Thoracic aorta (tissue), 2 donors: ENCODE results near the gene NEBL. TPM values are rescaled to one million over a fixed set of nuclear protein-coding genes. Genes with fewer than 3 reads are reported as not detected.

Experiments
- ATAC-seq: fragments of 150-250 bp; one replicate; pipeline ENCODE4 v1.8.0; 2017; ENCODE audit warnings: low read depth; ENCODE audit not compliant: insufficient number of reproducible peaks, low FRiP score
- DNase-seq: peaks from one replicate; pipeline ENCODE4 v3.0.0-alpha.2; 2020; ENCODE audit warnings: low spot score
- H3K27ac ChIP-seq, 2 donors: fragments of 200-600 bp; sonication (generic); 1 replicate in 1 of 2; 2 replicates in 1 of 2; pipeline ENCODE4 v1.5.1; 2016; ENCODE audit warnings: mild to moderate bottlenecking in 2 of 2, moderate library complexity in 2 of 2
- H3K27me3 ChIP-seq: fragments of 200-600 bp; sonication (generic); replicated peaks from 2 replicates; pipeline ENCODE4 v1.6.0; 2016; ENCODE audit warnings: mild to moderate bottlenecking; ENCODE audit not compliant: insufficient read depth
- H3K36me3 ChIP-seq: fragments of 200-600 bp; sonication (generic); one replicate; pipeline ENCODE4 v1.5.1; 2016
- H3K4me1 ChIP-seq, 2 donors: fragments of 200-600 bp; sonication (generic); 1 replicate in 1 of 2; 2 replicates in 1 of 2; pipeline versions ENCODE4 v1.5.1 to v1.6.0; 2016; ENCODE audit warnings: low read depth in 2 of 2, mild to moderate bottlenecking in 1 of 2; ENCODE audit not compliant: control insufficient read depth in 1 of 2
- H3K4me3 ChIP-seq: fragments of 200-600 bp; sonication (generic); 2 replicates; pipeline ENCODE4 v1.5.1; 2016; ENCODE audit warnings: mild to moderate bottlenecking
- H3K9me3 ChIP-seq: fragments of 200-600 bp; sonication (generic); 2 replicates; pipeline ENCODE4 v1.5.1; 2016
- total RNA-seq, 2 donors: library from RNA; depleted of rRNA; stranded (reverse); fragments of >200 nt; gene quantifications; one replicate each; pipeline versions ENCODE4 v1.1.0 to v1.2.3, GENCODE V29; 2016
- TF ChIP-seq, protein P1 (sequence below): fragments of 200-600 bp; sonication (generic); IDR thresholded peaks from one replicate; pipeline ENCODE4 v1.5.1; 2019; ENCODE audit warnings: antibody characterized with exemption

NEBL gene
- total RNA-seq, 2 donors from 2014 or later: 1.4 to 4.7 TPM

DNA sequence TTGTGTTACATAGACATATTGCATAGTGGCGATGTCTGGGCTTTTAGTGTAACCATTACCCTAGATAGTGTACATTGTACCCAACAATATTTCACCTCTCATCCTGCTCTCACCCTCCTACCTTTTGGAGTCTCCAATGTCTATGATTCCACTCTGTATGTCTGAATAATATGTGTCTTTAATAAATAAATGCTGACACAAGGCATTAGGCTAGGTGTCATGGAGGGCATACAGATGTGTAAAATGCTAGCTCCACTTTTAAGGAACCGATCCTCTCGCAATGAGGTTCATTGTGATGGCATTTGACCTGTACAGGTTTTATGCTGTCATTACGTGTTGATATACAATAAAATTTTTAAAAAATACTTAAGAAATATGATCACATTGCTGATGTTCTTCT lies 74.3 kb downstream of the NEBL start:
- H3K4me1 ChIP-seq: no peaks in the 10 kb centered on the region
- no peaks in the 10 kb centered on the region for H3K9me3 ChIP-seq
- ATAC-seq: no peak
- H3K36me3 ChIP-seq: no peaks in the 10 kb centered on the region
- DNase-seq: no peak
- TF ChIP-seq, protein P1, sequence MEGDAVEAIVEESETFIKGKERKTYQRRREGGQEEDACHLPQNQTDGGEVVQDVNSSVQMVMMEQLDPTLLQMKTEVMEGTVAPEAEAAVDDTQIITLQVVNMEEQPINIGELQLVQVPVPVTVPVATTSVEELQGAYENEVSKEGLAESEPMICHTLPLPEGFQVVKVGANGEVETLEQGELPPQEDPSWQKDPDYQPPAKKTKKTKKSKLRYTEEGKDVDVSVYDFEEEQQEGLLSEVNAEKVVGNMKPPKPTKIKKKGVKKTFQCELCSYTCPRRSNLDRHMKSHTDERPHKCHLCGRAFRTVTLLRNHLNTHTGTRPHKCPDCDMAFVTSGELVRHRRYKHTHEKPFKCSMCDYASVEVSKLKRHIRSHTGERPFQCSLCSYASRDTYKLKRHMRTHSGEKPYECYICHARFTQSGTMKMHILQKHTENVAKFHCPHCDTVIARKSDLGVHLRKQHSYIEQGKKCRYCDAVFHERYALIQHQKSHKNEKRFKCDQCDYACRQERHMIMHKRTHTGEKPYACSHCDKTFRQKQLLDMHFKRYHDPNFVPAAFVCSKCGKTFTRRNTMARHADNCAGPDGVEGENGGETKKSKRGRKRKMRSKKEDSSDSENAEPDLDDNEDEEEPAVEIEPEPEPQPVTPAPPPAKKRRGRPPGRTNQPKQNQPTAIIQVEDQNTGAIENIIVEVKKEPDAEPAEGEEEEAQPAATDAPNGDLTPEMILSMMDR: no peak
- H3K27ac ChIP-seq: no peak overlapping the region
- H3K4me3 ChIP-seq: no peak overlapping the region
- no peaks in the 10 kb centered on the region for H3K27me3 ChIP-seq

DNA sequence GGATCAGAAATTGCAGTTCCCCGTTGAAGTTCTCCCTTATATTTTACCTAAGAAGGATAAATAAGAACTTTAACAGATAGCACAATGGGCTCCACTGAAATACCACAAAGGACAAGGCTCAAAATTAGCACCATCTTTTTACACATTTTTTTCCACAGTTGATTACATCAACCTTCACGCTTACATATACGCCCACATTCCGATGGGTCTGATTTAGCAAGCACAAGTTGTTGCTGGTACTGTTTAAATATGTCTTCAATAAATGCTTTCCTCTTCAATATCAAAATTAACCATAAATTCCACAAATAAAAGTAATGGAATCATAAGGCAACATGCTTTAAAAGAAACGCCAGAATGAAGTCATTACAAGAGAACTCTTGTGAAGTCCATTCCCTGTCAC lies 79.5 kb downstream of the NEBL start:
- TF ChIP-seq, protein P1: no peak
- Histone ChIP-seq H3K9me3 (no peaks in the 10 kb centered on the region), H3K4me3 (no peak overlapping the region), H3K4me1 (no peaks in the 10 kb centered on the region), H3K36me3 (no peaks in the 10 kb centered on the region), H3K27me3 (no peaks in the 10 kb centered on the region), H3K27ac (no peak overlapping the region)
- ATAC-seq (no peak), DNase-seq (no peak)

DNA sequence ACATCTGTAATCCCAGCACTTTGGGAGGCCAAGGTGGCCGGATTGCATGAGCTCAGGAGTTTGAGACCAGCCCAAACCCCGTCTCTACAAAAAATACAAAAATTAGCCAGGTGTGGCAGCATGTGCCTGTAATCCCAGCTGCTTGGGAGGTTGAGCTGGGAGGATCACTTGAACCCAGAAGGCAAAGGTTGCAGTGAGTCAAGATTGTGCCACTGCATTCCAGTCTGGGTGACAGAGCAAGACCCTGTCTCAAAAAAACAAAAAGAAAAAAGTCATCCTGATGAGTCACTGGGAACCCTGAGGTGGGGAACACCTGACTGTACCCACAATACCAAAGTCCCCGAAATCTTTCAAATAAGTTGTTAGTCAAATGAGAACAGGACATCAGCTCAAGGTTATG lies 80.0 kb downstream of the NEBL start:
- Histone ChIP-seq H3K27ac (no peak overlapping the region), H3K27me3 (no peaks in the 10 kb centered on the region), H3K4me1 (no peaks in the 10 kb centered on the region), H3K4me3 (no peak overlapping the region), H3K36me3 (no peaks in the 10 kb centered on the region), H3K9me3 (no peaks in the 10 kb centered on the region)
- DNase-seq (no peak), ATAC-seq (no peak)
- TF ChIP-seq, protein P1: no peak

DNA sequence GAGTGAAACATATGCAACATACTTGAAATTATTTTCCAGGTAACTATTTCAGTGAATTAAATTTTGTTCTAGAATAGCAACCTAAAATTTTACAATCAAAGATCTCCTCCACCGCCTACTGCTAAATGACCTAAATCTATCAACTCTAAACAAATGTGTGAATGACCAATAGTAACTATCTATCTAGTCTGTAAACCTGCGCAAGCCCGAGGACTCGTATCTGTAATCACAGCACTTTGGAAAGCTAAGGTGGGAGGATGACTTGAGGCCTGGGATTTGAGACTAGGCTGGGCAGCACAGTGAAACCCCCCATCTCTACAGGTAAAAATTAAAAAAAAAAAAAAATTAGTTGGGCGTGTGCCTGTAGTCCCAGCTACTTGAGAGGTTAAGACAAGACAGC lies 83.0 kb downstream of the NEBL start:
- DNase-seq: no peak

DNA sequence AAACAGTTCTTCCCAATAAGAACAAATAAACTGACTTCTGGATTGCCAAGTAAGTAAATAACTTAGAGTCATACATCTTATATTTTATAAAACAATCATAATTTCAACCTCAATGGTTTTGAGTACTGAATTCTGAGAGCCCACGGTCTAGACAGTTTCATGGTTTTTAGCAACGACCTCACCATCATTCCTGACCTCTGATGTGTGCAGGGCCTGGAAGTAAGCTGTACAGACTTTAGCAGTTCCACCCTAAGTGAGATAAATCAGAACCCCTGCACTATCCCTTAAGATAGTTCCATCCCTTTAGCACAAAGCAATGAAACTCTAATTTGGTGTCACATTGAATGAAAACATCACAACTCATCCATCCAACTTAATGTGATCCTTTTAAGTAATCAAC lies 86.0 kb downstream of the NEBL start:
- ATAC-seq (no peak), DNase-seq (no peak)
- TF ChIP-seq, protein P1: no peak
- Histone ChIP-seq H3K27me3 (no peaks in the 10 kb centered on the region), H3K4me1 (no peaks in the 10 kb centered on the region), H3K4me3 (no peak overlapping the region), H3K36me3 (no peaks in the 10 kb centered on the region), H3K27ac (no peak overlapping the region), H3K9me3 (no peaks in the 10 kb centered on the region)

More for the DNA sequence above, 83.0 kb downstream of the NEBL start:
- ATAC-seq: no peak
- Histone ChIP-seq H3K27ac (no peak overlapping the region), H3K4me3 (no peak overlapping the region), H3K4me1 (no peaks in the 10 kb centered on the region), H3K27me3 (no peaks in the 10 kb centered on the region), H3K36me3 (no peaks in the 10 kb centered on the region), H3K9me3 (no peaks in the 10 kb centered on the region)
- TF ChIP-seq, protein P1: no peak
